HFFc6 (cell line): ENCODE data around the gene NCAPH2. TPM values are rescaled to one million over a fixed set of nuclear protein-coding genes. Genes with fewer than 3 reads are reported as not detected.
A peak's percentile ranks its signal among the peaks of the same experiment; 100 is the strongest.

Source experiments
- DNase-seq: peaks from one replicate; pipeline ENCODE4 v3.0.0-alpha.2; 2018
- H3K27ac Mint-ChIP-seq: 2 replicates; pipeline ENCODE4 v1.8.0; 2020; ENCODE audit warnings: mild to moderate bottlenecking, mixed read lengths
- H3K27me3 Mint-ChIP-seq: 2 replicates; pipeline ENCODE4 v1.8.0; 2021; ENCODE audit warnings: mild to moderate bottlenecking, moderate library complexity, mixed read lengths; ENCODE audit not compliant: insufficient read depth
- H3K36me3 Mint-ChIP-seq: 2 replicates; pipeline ENCODE4 v1.8.0; 2021; ENCODE audit warnings: low read depth, mixed read lengths
- H3K4me1 Mint-ChIP-seq: 2 replicates; pipeline ENCODE4 v1.8.0; 2020; ENCODE audit warnings: low read depth, mixed read lengths
- H3K4me3 Mint-ChIP-seq: 2 replicates; pipeline ENCODE4 v1.8.0; 2020; ENCODE audit warnings: mild to moderate bottlenecking, moderate library complexity, mixed read lengths
- H3K9me3 Mint-ChIP-seq: 2 replicates; pipeline ENCODE4 v1.8.0; 2020; ENCODE audit warnings: mild to moderate bottlenecking, mixed read lengths
- CTCF ChIP-seq: fragments of 200-600 bp; sonication (generic); IDR thresholded peaks from 2 replicates; pipeline ENCODE4 v1.5.0; 2021; ENCODE audit warnings: antibody characterized with exemption, mild to moderate bottlenecking
- total RNA-seq, 6 experiments: library from RNA; stranded (reverse); fragmentation: NEBNext Ultra II Directional; extraction: Animal tissue kit (Norgen Biotek cat#: 25700); gene quantifications; 2 replicates in 1 of 6; 3 replicates in 5 of 6; pipeline ENCODE4 v1.2.3, GENCODE V29; 2021

Gene NCAPH2
- total RNA-seq, 6 experiments from 2014 or later = 31.7 to 54.1 (median 50.0) TPM

GRCh38 chr22:50563413-50564160 lies 55.6 kb downstream of the NCAPH2 start:
- TF ChIP-seq CTCF = no peak
- Mint-ChIP-seq H3K9me3 (no peaks in the 10 kb centered on the region), H3K4me1 (peaks cover 9% of the 10 kb centered on the region), H3K27ac (no peak overlapping the region), H3K36me3 (no peaks in the 10 kb centered on the region), H3K4me3 (peak overlapping the region; percentile 88), H3K27me3 (peaks cover 21% of the 10 kb centered on the region)
- no peak for DNase-seq

- Mint-ChIP-seq H3K27ac (no peak overlapping the region), H3K36me3 (no peaks in the 10 kb centered on the region), H3K9me3 (no peaks in the 10 kb centered on the region), H3K27me3 (peaks cover 21% of the 10 kb centered on the region), H3K4me3 (no peak overlapping the region), H3K4me1 (peaks cover 9% of the 10 kb centered on the region)
- no peak for DNase-seq
- no peak for TF ChIP-seq CTCF
Measured at GRCh38 chr22:50564289-50564688, 56.3 kb downstream of the NCAPH2 start.

- H3K4me1 Mint-ChIP-seq = peaks cover 9% of the 10 kb centered on the region
Measured at GRCh38 chr22:50567721-50568252, 59.8 kb downstream of the NCAPH2 start.

GRCh38 chr22:50568626-50569025 lies 60.6 kb downstream of the NCAPH2 start:
- no peak for TF ChIP-seq CTCF
- DNase-seq = no peak
- Mint-ChIP-seq H3K36me3 (no peaks in the 10 kb centered on the region), H3K27me3 (peaks cover 9% of the 10 kb centered on the region), H3K27ac (no peak overlapping the region), H3K4me3 (no peak overlapping the region), H3K4me1 (peaks cover under 1% of the 10 kb centered on the region; the same call in 1 of the 2 replicates), H3K9me3 (no peaks in the 10 kb centered on the region)

More at GRCh38 chr22:50567721-50568252, 59.8 kb downstream of the NCAPH2 start:
- Mint-ChIP-seq H3K27me3 (peaks cover 11% of the 10 kb centered on the region), H3K9me3 (no peaks in the 10 kb centered on the region), H3K4me3 (no peak overlapping the region), H3K27ac (no peak overlapping the region), H3K36me3 (no peaks in the 10 kb centered on the region)
- DNase-seq = no peak
- TF ChIP-seq CTCF = no peak

- Mint-ChIP-seq H3K36me3 (no peaks in the 10 kb centered on the region), H3K9me3 (no peaks in the 10 kb centered on the region), H3K4me1 (no peaks in the 10 kb centered on the region), H3K27me3 (peaks cover 9% of the 10 kb centered on the region), H3K4me3 (no peak overlapping the region), H3K27ac (no peak overlapping the region)
- TF ChIP-seq CTCF = no peak
- no peak for DNase-seq
Measured at GRCh38 chr22:50569041-50569459, 61.0 kb downstream of the NCAPH2 start.
